ENCODE data around the gene TBC1D2. TPM values are rescaled to one million over a fixed set of nuclear protein-coding genes. Genes with fewer than 3 reads are reported as not detected.

The TBC1D2 gene
- total and polyA plus RNA-seq, 2 of the 13 experiments (the other 11 are each of a cell fraction or from before 2014, with no cell fraction given): 2.0 to 2.8 TPM

DNA sequence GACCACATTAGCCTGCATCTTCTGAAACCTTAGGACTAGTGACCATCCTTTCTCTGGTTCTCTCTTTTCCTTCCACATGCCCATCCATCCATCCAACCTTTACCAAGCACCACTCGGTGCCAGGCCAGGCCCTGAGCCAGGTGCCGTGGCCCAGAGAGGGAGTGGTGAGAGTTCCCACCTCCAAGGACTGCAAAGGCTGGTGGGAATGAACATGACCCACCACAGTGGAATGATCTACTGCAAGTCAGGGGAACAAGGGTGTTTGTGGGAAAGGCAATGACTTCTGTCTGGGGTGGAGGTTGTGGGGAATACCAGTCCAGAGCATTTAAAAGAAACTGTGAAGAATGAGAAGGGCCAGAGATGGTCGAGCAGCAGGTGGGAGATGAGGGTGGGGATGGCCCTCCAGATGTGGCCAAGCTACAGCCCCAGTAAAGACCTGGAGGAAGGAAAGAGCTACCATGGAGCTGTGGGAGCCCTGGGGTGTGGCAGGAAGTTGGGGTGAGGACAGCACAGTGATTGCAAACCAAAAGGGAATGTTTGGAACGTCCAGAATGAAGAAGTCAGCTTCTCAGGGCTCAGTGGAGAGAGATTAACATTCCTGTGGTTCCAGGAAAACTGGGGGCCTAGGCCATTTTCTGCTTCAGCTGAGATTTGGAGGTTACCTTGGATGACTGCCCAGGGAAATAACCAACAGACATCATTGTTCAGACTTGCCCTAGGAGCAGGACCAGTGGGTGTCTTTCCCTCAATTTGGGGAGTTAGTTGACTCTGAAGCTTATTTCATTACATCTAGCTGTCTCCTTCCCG, 32.4 kb downstream of the TBC1D2 start (continued):
- no peak for TF ChIP-seq ZHX1 (CRISPR knock-in tag; IDR thresholded peaks at IDR 0.05; ENCODE audit: low read depth)
- TF ChIP-seq, protein P1, sequence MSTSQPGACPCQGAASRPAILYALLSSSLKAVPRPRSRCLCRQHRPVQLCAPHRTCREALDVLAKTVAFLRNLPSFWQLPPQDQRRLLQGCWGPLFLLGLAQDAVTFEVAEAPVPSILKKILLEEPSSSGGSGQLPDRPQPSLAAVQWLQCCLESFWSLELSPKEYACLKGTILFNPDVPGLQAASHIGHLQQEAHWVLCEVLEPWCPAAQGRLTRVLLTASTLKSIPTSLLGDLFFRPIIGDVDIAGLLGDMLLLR (CRISPR knock-in tag; IDR thresholded peaks at IDR 0.05): no peak
- TF ChIP-seq, protein P2, sequence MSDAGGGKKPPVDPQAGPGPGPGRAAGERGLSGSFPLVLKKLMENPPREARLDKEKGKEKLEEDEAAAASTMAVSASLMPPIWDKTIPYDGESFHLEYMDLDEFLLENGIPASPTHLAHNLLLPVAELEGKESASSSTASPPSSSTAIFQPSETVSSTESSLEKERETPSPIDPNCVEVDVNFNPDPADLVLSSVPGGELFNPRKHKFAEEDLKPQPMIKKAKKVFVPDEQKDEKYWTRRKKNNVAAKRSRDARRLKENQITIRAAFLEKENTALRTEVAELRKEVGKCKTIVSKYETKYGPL (CRISPR knock-in tag; IDR thresholded peaks at IDR 0.05): no peak
- no peak for TF ChIP-seq ZNF619 (CRISPR knock-in tag; IDR thresholded peaks at IDR 0.05)
- no peak for TF ChIP-seq NCOA1 (CRISPR knock-in tag; IDR thresholded peaks at IDR 0.05)
- no peak for TF ChIP-seq IKZF1 (IDR thresholded peaks at IDR 0.05)
- TF ChIP-seq GZF1 (CRISPR knock-in tag; IDR thresholded peaks at IDR 0.05): no peak
- TF ChIP-seq ZNF740 (CRISPR knock-in tag; IDR thresholded peaks at IDR 0.05): no peak
- TF ChIP-seq, protein P3, sequence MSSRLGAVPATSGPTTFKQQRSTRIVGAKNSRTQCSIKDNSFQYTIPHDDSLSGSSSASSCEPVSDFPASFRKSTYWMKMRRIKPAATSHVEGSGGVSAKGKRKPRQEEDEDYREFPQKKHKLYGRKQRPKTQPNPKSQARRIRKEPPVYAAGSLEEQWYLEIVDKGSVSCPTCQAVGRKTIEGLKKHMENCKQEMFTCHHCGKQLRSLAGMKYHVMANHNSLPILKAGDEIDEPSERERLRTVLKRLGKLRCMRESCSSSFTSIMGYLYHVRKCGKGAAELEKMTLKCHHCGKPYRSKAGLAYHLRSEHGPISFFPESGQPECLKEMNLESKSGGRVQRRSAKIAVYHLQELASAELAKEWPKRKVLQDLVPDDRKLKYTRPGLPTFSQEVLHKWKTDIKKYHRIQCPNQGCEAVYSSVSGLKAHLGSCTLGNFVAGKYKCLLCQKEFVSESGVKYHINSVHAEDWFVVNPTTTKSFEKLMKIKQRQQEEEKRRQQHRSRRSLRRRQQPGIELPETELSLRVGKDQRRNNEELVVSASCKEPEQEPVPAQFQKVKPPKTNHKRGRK (CRISPR knock-in tag; IDR thresholded peaks at IDR 0.05): no peak
- TF ChIP-seq, protein P4, sequence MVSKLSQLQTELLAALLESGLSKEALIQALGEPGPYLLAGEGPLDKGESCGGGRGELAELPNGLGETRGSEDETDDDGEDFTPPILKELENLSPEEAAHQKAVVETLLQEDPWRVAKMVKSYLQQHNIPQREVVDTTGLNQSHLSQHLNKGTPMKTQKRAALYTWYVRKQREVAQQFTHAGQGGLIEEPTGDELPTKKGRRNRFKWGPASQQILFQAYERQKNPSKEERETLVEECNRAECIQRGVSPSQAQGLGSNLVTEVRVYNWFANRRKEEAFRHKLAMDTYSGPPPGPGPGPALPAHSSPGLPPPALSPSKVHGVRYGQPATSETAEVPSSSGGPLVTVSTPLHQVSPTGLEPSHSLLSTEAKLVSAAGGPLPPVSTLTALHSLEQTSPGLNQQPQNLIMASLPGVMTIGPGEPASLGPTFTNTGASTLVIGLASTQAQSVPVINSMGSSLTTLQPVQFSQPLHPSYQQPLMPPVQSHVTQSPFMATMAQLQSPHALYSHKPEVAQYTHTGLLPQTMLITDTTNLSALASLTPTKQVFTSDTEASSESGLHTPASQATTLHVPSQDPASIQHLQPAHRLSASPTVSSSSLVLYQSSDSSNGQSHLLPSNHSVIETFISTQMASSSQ (IDR thresholded peaks at IDR 0.05; ENCODE audit: low read depth): no peak
- TF ChIP-seq, protein P4 (CRISPR knock-in tag; IDR thresholded peaks at IDR 0.05; ENCODE audit: borderline replicate concordance): no peak
- TF ChIP-seq SP2 (CRISPR knock-in tag; IDR thresholded peaks at IDR 0.05): no peak
- peak; percentile 70; the same call in 1 of the 2 replicates for TF ChIP-seq HMG20B (CRISPR knock-in tag; conservative IDR thresholded peaks at IDR 0.05)
- no peak for TF ChIP-seq SKIL (CRISPR knock-in tag; IDR thresholded peaks at IDR 0.05; ENCODE audit: borderline replicate concordance)
- TF ChIP-seq CBFB (CRISPR knock-in tag; IDR thresholded peaks at IDR 0.05): peak; percentile 83
- TF ChIP-seq PTBP1 (IDR thresholded peaks at IDR 0.05; ENCODE audit: low read depth, low read length, poor library complexity, severe bottlenecking): no peak

All from HepG2 (cell line).